HG03064 (cell line): ENCODE data around the gene RIF1.

ENCODE experiments used
- ATAC-seq: cut with Tn5 transposase; IDR thresholded peaks from one replicate; pipeline ENCODE4 v1.9.1; 2021; ENCODE audit warnings: low read depth; ENCODE audit not compliant: unreplicated experiment

Gene RIF1

GRCh38 chr2:151518802-151519201 is 109.1 kb downstream of the RIF1 start:
- no peak for ATAC-seq

GRCh38 chr2:151520976-151521375 is 111.3 kb downstream of the RIF1 start:
- no peak for ATAC-seq

- no peak for ATAC-seq
These were observed 112.9 kb downstream of the RIF1 start for GRCh38 chr2:151522556-151522955.

- ATAC-seq, result no peak
These were observed 114.1 kb downstream of the RIF1 start for GRCh38 chr2:151523850-151524249.

GRCh38 chr2:151525821-151526373 is 116.2 kb downstream of the RIF1 start:
- no peak for ATAC-seq

- no peak for ATAC-seq
These were observed 116.9 kb downstream of the RIF1 start for GRCh38 chr2:151526572-151527090.
